DND-41 (cell line): ENCODE measurements around the gene EGFL8.

ENCODE experiments used
- ATAC-seq: fragments of 200-7000 bp; cut with Tn5 transposase; 3 replicates; pipeline ENCODE4 v1.9.1; 2021; ENCODE audit warnings: low read depth; ENCODE audit not compliant: insufficient read depth
- DNase-seq: peaks from one replicate; pipeline ENCODE4 v3.0.0-alpha.2; 2020
- H2AFZ ChIP-seq: 2 replicates; pipeline ENCODE4 v1.6.0; 2012; ENCODE audit warnings: low read depth, low read length
- H3K27ac ChIP-seq: 2 replicates; pipeline ENCODE4 v1.5.1; 2012; ENCODE audit warnings: low read length, inconsistent platforms
- H3K27me3 ChIP-seq: fragments of 200-600 bp; sonication (generic); 2 replicates; pipeline ENCODE4 v1.6.0; 2012; ENCODE audit warnings: low read length, mild to moderate bottlenecking, inconsistent platforms; ENCODE audit not compliant: insufficient read depth, poor library complexity
- H3K36me3 ChIP-seq: 2 replicates; pipeline ENCODE4 v1.5.1; 2012; ENCODE audit warnings: low read length, inconsistent platforms; ENCODE audit not compliant: insufficient read depth
- H3K4me1 ChIP-seq: 2 replicates; pipeline ENCODE4 v1.5.1; 2012; ENCODE audit warnings: mild to moderate bottlenecking, low read length; ENCODE audit not compliant: insufficient read depth
- H3K4me2 ChIP-seq: 2 replicates; pipeline ENCODE4 v1.6.0; 2012; ENCODE audit warnings: mild to moderate bottlenecking, moderate library complexity, low read length, inconsistent platforms; ENCODE audit not compliant: insufficient read depth
- H3K4me3 ChIP-seq, 2 experiments: fragments of 200-600 bp in 1 of 2; shearing (Covaris generic) in 1 of 2; 2 replicates each; pipeline ENCODE4 v1.5.1; 2012 to 2016; ENCODE audit warnings: inconsistent platforms in 2 of 2, low read length in 2 of 2, mild to moderate bottlenecking in 2 of 2, low read depth in 1 of 2, moderate library complexity in 1 of 2
- H3K79me2 ChIP-seq: 2 replicates; pipeline ENCODE4 v1.6.0; 2012; ENCODE audit warnings: low read length, inconsistent platforms; ENCODE audit not compliant: insufficient read depth
- H3K9ac ChIP-seq: 2 replicates; pipeline ENCODE4 v1.6.0; 2012; ENCODE audit warnings: low read depth, mild to moderate bottlenecking, inconsistent platforms, low read length, moderate library complexity
- H3K9me3 ChIP-seq: 2 replicates; pipeline ENCODE4 v1.5.1; 2012; ENCODE audit warnings: low read length, moderate library complexity, mild to moderate bottlenecking, inconsistent platforms; ENCODE audit not compliant: insufficient read depth, severe bottlenecking
- H4K20me1 ChIP-seq: 2 replicates; pipeline ENCODE4 v1.6.0; 2012; ENCODE audit warnings: low read length; ENCODE audit not compliant: insufficient read depth
- EZH2 ChIP-seq: IDR thresholded peaks from 3 replicates; pipeline ENCODE4 v1.6.1; 2012; ENCODE audit warnings: borderline replicate concordance, low read depth, mild to moderate bottlenecking, moderate library complexity, low read length, inconsistent platforms; ENCODE audit not compliant: severe bottlenecking
- TF ChIP-seq, protein P1 (sequence below): IDR thresholded peaks from 2 replicates; pipeline ENCODE4 v1.5.1; 2012; ENCODE audit warnings: borderline replicate concordance, low read length, moderate library complexity, mild to moderate bottlenecking; ENCODE audit not compliant: poor library complexity, severe bottlenecking; ENCODE audit errors: extremely low read depth

EGFL8 gene

DNA sequence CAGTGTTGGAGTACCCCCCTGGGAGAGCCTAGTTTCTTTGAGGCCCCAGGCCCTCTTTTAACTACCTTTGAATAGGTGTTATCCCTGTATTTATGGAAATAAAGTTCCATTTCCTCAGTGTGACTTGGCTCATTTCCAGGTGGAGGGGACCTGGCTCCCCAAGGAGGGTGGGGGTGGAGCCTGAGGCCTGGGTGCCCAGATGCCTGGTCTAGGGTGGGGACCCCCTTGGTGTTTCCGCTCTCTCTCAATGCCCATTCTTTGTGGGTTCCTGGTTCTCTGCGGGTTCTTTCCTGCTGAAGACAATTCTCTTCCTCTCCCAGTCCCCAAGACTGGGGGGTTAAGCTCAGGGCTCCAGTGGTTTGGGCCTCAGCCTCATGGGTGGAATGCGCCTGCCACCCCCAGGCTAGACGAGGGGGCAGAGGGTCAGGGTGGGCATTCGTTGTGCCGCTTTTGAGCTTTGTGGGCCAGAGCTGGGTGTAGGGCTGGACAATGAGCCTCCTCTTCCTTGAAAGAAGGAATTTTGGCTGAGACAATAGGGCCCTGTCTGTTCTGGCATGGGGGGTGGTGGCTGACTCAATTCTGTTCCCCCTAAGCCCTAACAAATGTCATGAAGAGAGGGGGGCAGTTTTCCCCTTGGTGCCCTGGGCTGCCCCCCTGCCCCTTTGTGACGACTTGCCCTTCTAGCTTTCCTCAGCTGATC, 686 bp upstream of the EGFL8 start:
- H3K4me3 ChIP-seq = no peak overlapping the region
- no peaks in the 10 kb centered on the region for H4K20me1 ChIP-seq
- no peak overlapping the region for H2AFZ ChIP-seq
- H3K79me2 ChIP-seq = no peaks in the 10 kb centered on the region
- no peak overlapping the region; the same call in 1 of the 2 replicates for H3K27ac ChIP-seq
- H3K9ac ChIP-seq = no peak overlapping the region
- no peaks in the 10 kb centered on the region for H3K9me3 ChIP-seq
- DNase-seq (no peak), ATAC-seq (no peak)
- TF ChIP-seq EZH2 = no peak
- TF ChIP-seq, protein P1, sequence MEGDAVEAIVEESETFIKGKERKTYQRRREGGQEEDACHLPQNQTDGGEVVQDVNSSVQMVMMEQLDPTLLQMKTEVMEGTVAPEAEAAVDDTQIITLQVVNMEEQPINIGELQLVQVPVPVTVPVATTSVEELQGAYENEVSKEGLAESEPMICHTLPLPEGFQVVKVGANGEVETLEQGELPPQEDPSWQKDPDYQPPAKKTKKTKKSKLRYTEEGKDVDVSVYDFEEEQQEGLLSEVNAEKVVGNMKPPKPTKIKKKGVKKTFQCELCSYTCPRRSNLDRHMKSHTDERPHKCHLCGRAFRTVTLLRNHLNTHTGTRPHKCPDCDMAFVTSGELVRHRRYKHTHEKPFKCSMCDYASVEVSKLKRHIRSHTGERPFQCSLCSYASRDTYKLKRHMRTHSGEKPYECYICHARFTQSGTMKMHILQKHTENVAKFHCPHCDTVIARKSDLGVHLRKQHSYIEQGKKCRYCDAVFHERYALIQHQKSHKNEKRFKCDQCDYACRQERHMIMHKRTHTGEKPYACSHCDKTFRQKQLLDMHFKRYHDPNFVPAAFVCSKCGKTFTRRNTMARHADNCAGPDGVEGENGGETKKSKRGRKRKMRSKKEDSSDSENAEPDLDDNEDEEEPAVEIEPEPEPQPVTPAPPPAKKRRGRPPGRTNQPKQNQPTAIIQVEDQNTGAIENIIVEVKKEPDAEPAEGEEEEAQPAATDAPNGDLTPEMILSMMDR = no peak
- no peaks in the 10 kb centered on the region for H3K27me3 ChIP-seq
- peaks cover 39% of the 10 kb centered on the region for H3K36me3 ChIP-seq
- H3K4me2 ChIP-seq = no peak overlapping the region
- no peaks in the 10 kb centered on the region for H3K4me1 ChIP-seq

DNA sequence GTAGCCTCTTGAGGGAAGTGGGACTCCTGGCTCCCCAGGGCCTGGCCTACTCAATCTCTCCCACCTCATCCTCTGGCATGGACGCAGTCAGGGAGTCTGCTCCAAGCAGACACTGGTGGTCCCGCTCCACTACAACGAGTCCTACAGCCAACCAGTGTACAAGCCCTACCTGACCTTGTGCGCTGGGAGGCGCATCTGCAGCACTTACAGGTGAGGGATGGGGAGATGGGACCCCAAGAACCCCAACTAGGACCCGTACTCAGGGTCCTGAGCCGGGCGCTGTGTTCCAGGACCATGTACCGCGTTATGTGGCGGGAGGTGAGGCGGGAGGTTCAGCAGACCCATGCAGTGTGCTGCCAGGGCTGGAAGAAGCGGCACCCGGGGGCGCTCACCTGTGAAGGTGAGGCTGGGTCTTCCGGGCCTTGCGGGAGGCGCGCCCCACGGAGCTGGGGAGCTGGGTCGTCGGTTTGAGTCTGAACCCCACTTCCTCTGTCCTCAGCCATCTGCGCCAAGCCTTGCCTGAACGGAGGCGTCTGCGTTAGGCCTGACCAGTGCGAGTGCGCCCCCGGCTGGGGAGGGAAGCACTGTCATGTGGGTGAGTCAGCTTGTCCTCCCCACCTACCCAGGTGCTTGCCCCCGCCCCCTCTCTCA, 2.1 kb downstream of the EGFL8 start:
- Histone ChIP-seq H3K36me3 (peaks cover 61% of the 10 kb centered on the region), H2AFZ (no peak overlapping the region), H3K79me2 (no peaks in the 10 kb centered on the region), H3K27me3 (no peaks in the 10 kb centered on the region), H4K20me1 (no peaks in the 10 kb centered on the region), H3K27ac (no peak overlapping the region; the same call in 1 of the 2 replicates), H3K4me2 (no peak overlapping the region), H3K9me3 (no peaks in the 10 kb centered on the region), H3K4me1 (no peaks in the 10 kb centered on the region), H3K4me3 (no peak overlapping the region), H3K9ac (no peak overlapping the region)
- ATAC-seq (no peak; the same call in 2 of the 3 replicates), DNase-seq (peak; percentile 24)
- TF ChIP-seq, protein P1 = no peak
- TF ChIP-seq EZH2 = no peak

DNA sequence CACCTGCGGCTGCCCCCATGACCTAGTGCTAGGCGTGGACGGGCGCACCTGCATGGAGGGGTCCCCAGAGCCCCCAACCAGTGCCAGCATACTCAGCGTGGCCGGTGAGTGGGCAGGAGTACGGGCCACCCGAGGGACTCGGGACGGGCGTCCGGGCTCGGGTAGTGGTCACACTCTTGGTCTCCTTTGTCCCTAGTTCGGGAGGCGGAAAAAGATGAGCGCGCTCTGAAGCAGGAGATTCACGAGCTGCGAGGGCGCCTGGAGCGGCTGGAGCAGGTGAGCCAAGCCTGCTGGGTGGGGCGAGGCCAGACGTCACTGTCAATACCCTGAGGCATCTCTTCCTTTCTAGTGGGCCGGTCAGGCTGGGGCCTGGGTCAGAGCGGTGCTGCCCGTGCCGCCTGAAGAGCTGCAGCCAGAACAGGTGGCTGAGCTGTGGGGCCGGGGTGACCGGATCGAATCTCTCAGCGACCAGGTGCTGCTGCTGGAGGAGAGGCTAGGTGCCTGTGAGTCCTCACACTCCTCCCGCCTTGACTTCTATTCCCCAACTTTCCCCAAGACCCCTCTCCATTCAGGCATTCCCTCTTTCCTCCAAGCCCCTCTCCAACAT, 2.9 kb downstream of the EGFL8 start:
- H3K36me3 ChIP-seq = peaks cover 61% of the 10 kb centered on the region
- no peak overlapping the region for H3K4me2 ChIP-seq
- no peaks in the 10 kb centered on the region for H3K27me3 ChIP-seq
- DNase-seq (no peak), ATAC-seq (no peak)
- H3K27ac ChIP-seq = no peak overlapping the region
- no peak for TF ChIP-seq EZH2
- TF ChIP-seq, protein P1 = no peak
- no peaks in the 10 kb centered on the region for H3K9me3 ChIP-seq
- no peak overlapping the region for H2AFZ ChIP-seq
- H4K20me1 ChIP-seq = no peaks in the 10 kb centered on the region
- no peaks in the 10 kb centered on the region for H3K4me1 ChIP-seq
- no peak overlapping the region for H3K9ac ChIP-seq
- no peak overlapping the region for H3K4me3 ChIP-seq
- no peaks in the 10 kb centered on the region for H3K79me2 ChIP-seq
